PC-9 (cell line): ENCODE results near the gene SMIM36. TPM values are rescaled to one million over a fixed set of nuclear protein-coding genes. Genes with fewer than 3 reads are reported as not detected.
"Not testable (repeated sequence)": the region's sequence is repeated elsewhere in the genome, so short reads cannot be mapped to it uniquely, and the experiment has no call there.

Experiments used
- BruUV-seq: library from RNA; stranded (reverse); fragments of 400-500 nt; replicated peaks from 2 replicates; lab custom pipeline; 2021; lab: Mats Ljungman, UMichigan
- CTCF ChIA-PET: fragments of 300-600 bp; sonication (Branson Sonifier 250); formaldehyde crosslinking; loops from one replicate; lab custom pipeline; 2022; ENCODE audit warnings: antibody characterized with exemption; lab: Charles Lee
- POLR2A ChIA-PET: fragments of 300-600 bp; sonication (Branson Sonifier 250); formaldehyde crosslinking; loops from one replicate; lab custom pipeline; 2022; ENCODE audit warnings: antibody characterized with exemption; ENCODE audit not compliant: unreplicated experiment; lab: Charles Lee
- DNase-seq, 2 experiments: peaks; one replicate each; pipeline versions ENCODE4 v3.0.0 to v3.0.0-alpha.2; 2015 to 2022; ENCODE audit warnings: mixed read lengths in 1 of 2
- H2AFZ ChIP-seq: fragments of 200-600 bp; sonication (generic); 2 replicates; pipeline ENCODE4 v1.8.1; 2017; ENCODE audit warnings: antibody characterized with exemption
- H3F3A ChIP-seq: fragments of 200-600 bp; sonication (generic); 2 replicates; pipeline ENCODE4 v1.8.1; 2017; ENCODE audit warnings: antibody characterized with exemption, mild to moderate bottlenecking, low read depth; ENCODE audit not compliant: insufficient read depth
- H3K27ac ChIP-seq: fragments of 200-600 bp; sonication (generic); 2 replicates; pipeline ENCODE4 v1.6.1; 2016; ENCODE audit warnings: mixed run types
- H3K27me3 ChIP-seq: fragments of 200-600 bp; sonication (generic); 2 replicates; pipeline ENCODE4 v1.6.1; 2016; ENCODE audit warnings: low read depth, mixed run types; ENCODE audit not compliant: insufficient read depth
- H3K36me3 ChIP-seq: fragments of 200-600 bp; sonication (generic); 2 replicates; pipeline ENCODE4 v1.6.1; 2016; ENCODE audit warnings: low read depth, mixed run types
- H3K4me1 ChIP-seq: fragments of 200-600 bp; sonication (generic); replicated peaks from 2 replicates; pipeline ENCODE4 v1.6.1; 2016; ENCODE audit warnings: mixed run types; ENCODE audit not compliant: insufficient read depth
- H3K4me2 ChIP-seq: fragments of 200-600 bp; sonication (generic); 2 replicates; pipeline ENCODE4 v1.6.1; 2017; ENCODE audit warnings: mixed run types
- H3K4me3 ChIP-seq: fragments of 200-600 bp; sonication (generic); 2 replicates; pipeline ENCODE4 v1.6.1; 2016; ENCODE audit warnings: mixed run types
- H3K79me2 ChIP-seq: fragments of 200-600 bp; sonication (generic); 2 replicates; pipeline ENCODE4 v1.6.1; 2017; ENCODE audit warnings: low read depth, mixed run types
- H3K9me2 ChIP-seq: fragments of 200-600 bp; sonication (generic); 2 replicates; pipeline ENCODE4 v1.8.1; 2017; ENCODE audit warnings: mild to moderate bottlenecking; ENCODE audit not compliant: insufficient read depth
- H3K9me3 ChIP-seq: fragments of 200-600 bp; sonication (generic); 2 replicates; pipeline ENCODE4 v1.8.1; 2016; ENCODE audit warnings: low read depth; ENCODE audit not compliant: insufficient read depth
- H4K20me1 ChIP-seq: fragments of 200-600 bp; sonication (generic); 2 replicates; pipeline ENCODE4 v1.8.1; 2017; ENCODE audit not compliant: insufficient read depth
- EZH2 ChIP-seq: fragments of 200-600 bp; sonication (generic); IDR thresholded peaks from 2 replicates; pipeline ENCODE4 v1.8.0; 2017; ENCODE audit warnings: antibody characterized with exemption, low read depth
- intact Hi-C: fragments of 100-400 bp; cut with micrococcal nuclease; formaldehyde crosslinking; loops from one replicate; pipeline ENCODE4 v1.10.0; 2022; ENCODE audit not compliant: unreplicated experiment
- total RNA-seq: library from RNA; stranded (reverse); gene quantifications from 2 replicates; pipeline ENCODE4 v1.2.3, GENCODE V29; 2021
- TF ChIP-seq, protein P1 (sequence below): fragments of 200-600 bp; sonication (generic); conservative IDR thresholded peaks from 2 replicates; pipeline ENCODE4 v1.6.1; 2017; ENCODE audit warnings: mixed run types, antibody characterized with exemption, mild to moderate bottlenecking, moderate library complexity

The SMIM36 gene
- total RNA-seq, 1 experiment from 2014 or later, result not detected

- Histone ChIP-seq H3K4me3 (peak overlapping the region; percentile 50), H2AFZ (no peak overlapping the region), H4K20me1 (no peaks in the 10 kb centered on the region), H3K4me2 (peak overlapping the region; percentile 89), H3K79me2 (no peaks in the 10 kb centered on the region), H3K4me1 (peaks cover 62% of the 10 kb centered on the region), H3K36me3 (no peaks in the 10 kb centered on the region), H3F3A (peaks cover 49% of the 10 kb centered on the region), H3K27ac (peak overlapping the region; percentile 97), H3K9me2 (no peaks in the 10 kb centered on the region), H3K27me3 (no peaks in the 10 kb centered on the region), H3K9me3 (no peaks in the 10 kb centered on the region)
- peak; percentile 64 to 98 for DNase-seq
- no TSS peak for BruUV-seq
- POLR2A ChIA-PET, result interaction anchor here (0.6 to 0.7 kb wide), 2 partner anchors 69 to 258 kb away, joined by 3 read pairs; no protein-coding TSS in a partner anchor
- intact Hi-C loops, result loop anchor here (1.0 to 2.0 kb wide), 5 partner anchors 12 to 1265 kb away; no protein-coding TSS in a partner anchor
- TF ChIP-seq, protein P1, sequence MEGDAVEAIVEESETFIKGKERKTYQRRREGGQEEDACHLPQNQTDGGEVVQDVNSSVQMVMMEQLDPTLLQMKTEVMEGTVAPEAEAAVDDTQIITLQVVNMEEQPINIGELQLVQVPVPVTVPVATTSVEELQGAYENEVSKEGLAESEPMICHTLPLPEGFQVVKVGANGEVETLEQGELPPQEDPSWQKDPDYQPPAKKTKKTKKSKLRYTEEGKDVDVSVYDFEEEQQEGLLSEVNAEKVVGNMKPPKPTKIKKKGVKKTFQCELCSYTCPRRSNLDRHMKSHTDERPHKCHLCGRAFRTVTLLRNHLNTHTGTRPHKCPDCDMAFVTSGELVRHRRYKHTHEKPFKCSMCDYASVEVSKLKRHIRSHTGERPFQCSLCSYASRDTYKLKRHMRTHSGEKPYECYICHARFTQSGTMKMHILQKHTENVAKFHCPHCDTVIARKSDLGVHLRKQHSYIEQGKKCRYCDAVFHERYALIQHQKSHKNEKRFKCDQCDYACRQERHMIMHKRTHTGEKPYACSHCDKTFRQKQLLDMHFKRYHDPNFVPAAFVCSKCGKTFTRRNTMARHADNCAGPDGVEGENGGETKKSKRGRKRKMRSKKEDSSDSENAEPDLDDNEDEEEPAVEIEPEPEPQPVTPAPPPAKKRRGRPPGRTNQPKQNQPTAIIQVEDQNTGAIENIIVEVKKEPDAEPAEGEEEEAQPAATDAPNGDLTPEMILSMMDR, result no peak
- TF ChIP-seq EZH2, result no peak
- CTCF ChIA-PET, result no interaction called here
Measured at GRCh38 chr17:55433629-55434422, 77.4 kb downstream of the SMIM36 start.

- no peaks in the 10 kb centered on the region for H3K79me2 ChIP-seq
- H3F3A ChIP-seq, result peaks cover 49% of the 10 kb centered on the region
- DNase-seq, result peak; percentile 75 to 100
- intact Hi-C loops, result loop anchor here (1.0 to 2.0 kb wide), 5 partner anchors 11 to 1266 kb away; no protein-coding TSS in a partner anchor
- BruUV-seq, result no TSS peak
- H2AFZ ChIP-seq, result no peak overlapping the region
- no peaks in the 10 kb centered on the region for H3K9me2 ChIP-seq
- ChIA-PET CTCF (no interaction called here), POLR2A (interaction anchor here (0.6 kb wide), 1 partner anchor 57 kb away, joined by 3 read pairs; no protein-coding TSS in a partner anchor)
- peak overlapping the region; percentile 97 for H3K27ac ChIP-seq
- H3K4me1 ChIP-seq, result peaks cover 62% of the 10 kb centered on the region
- no peak for TF ChIP-seq EZH2
- TF ChIP-seq, protein P1, result no peak
- H3K9me3 ChIP-seq, result no peaks in the 10 kb centered on the region
- peak overlapping the region; percentile 89 for H3K4me2 ChIP-seq
- peak overlapping the region; percentile 50 for H3K4me3 ChIP-seq
- no peaks in the 10 kb centered on the region for H3K36me3 ChIP-seq
- no peaks in the 10 kb centered on the region for H3K27me3 ChIP-seq
- H4K20me1 ChIP-seq, result no peaks in the 10 kb centered on the region
Measured at GRCh38 chr17:55433029-55433628, 78.1 kb downstream of the SMIM36 start.

DNA sequence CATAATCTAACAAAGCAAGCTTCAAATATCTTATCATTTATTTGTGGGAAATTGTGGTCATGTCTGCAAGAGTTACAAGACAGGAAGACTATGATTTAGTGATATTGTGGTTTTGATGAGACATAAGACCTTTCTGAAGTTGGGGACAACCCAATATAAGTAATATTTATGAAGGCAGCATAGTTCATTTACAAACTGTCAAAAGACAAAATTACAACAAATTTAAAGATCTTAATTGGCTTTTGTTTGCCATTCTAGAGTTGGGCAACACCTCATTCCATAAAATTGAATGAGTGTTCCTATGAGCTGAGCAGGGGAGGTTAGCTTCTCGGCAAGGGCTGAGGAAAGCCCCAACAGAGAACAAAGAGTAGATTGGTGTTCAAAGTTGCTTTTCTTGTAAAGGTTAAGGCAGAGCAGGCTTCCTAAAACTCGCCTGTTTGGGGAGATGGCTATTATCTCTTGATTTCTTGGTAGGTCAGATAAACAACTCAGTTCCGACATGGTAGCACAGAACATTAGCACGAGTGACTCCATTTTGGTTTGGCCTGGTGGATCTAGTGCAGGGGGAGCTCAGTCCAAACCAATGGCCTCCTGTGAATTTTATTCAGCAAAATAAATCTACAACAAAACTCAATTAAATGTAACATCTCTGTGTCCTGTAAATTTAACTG lies 78.8 kb downstream of the SMIM36 start:
- no TSS peak for BruUV-seq
- H3K9me2 ChIP-seq, result no peaks in the 10 kb centered on the region
- H3K4me2 ChIP-seq, result peak overlapping the region; percentile 53
- no peaks in the 10 kb centered on the region for H4K20me1 ChIP-seq
- H3K4me1 ChIP-seq, result peaks cover 62% of the 10 kb centered on the region
- H3K79me2 ChIP-seq, result no peaks in the 10 kb centered on the region
- no peaks in the 10 kb centered on the region for H3K27me3 ChIP-seq
- CTCF ChIA-PET, result no interaction called here
- no peak overlapping the region for H2AFZ ChIP-seq
- peak overlapping the region; percentile 97 for H3K27ac ChIP-seq
- H3F3A ChIP-seq, result peaks cover 49% of the 10 kb centered on the region
- POLR2A ChIA-PET, result interaction anchor here (0.6 kb wide), 2 partner anchors 51 to 58 kb away, joined by 3 to 5 read pairs; no protein-coding TSS in a partner anchor
- H3K9me3 ChIP-seq, result no peaks in the 10 kb centered on the region
- H3K36me3 ChIP-seq, result no peaks in the 10 kb centered on the region
- DNase-seq, result peak in 1 of 2 experiments; percentile 71
- intact Hi-C loops, result loop anchor here (1.0 to 2.0 kb wide), 5 partner anchors 10 to 1266 kb away; no protein-coding TSS in a partner anchor
- H3K4me3 ChIP-seq, result no peak overlapping the region
- TF ChIP-seq, protein P1, result no peak
- TF ChIP-seq EZH2, result no peak

DNA sequence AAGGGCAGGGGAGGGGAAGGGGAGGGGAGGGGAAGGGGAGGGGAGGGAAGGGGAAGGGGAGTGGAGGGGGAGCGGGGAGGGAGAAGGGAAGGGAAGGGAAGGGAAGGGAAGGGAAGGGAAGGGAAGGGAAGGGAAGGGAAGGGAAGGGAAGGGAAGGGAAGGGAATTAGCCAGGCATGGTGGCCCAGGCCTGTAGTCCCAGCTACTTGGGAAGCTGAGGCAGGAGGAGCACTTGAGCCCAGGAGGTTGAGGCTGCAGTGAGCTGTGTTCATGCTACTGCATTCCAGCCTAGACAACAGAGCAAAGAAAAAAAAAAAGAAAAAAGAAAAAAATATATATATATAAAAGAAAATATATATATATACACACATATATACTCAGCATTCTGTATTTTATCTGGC lies 79.3 kb downstream of the SMIM36 start:
- BruUV-seq, H3K27ac ChIP-seq, H2AFZ ChIP-seq, CTCF ChIA-PET, H3K9me2 ChIP-seq, H3K79me2 ChIP-seq, H3K4me2 ChIP-seq, H3K4me3 ChIP-seq, H3K36me3 ChIP-seq, H3K9me3 ChIP-seq, DNase-seq, H4K20me1 ChIP-seq, H3K27me3 ChIP-seq: not testable (repeated sequence)
- POLR2A ChIA-PET, result interaction anchor here (0.6 kb wide), 1 partner anchor 52 kb away, joined by 5 read pairs; no protein-coding TSS in a partner anchor
- intact Hi-C loops, result loop anchor here (2.0 kb wide), 2 partner anchors 75 to 1267 kb away; no protein-coding TSS in a partner anchor
- Histone ChIP-seq H3K4me1 (peaks cover 56% of the 10 kb centered on the region), H3F3A (peaks cover 47% of the 10 kb centered on the region)
